G401.6 (cell line): ENCODE results near the gene CHFR.
"Not testable (repeated sequence)": the region's sequence is repeated elsewhere in the genome, so short reads cannot be mapped to it uniquely, and the experiment has no call there.

Source experiments
- FAIRE-seq: peaks from 2 replicates; lab custom pipeline; 2012; peaks lifted over from hg19 to GRCh38; lab: Jason Lieb, UNC

CHFR gene

GRCh38 chr12:132887513-132888351 is at the start of gene CHFR:
Gene CHFR, minus strand, starts transcription at chr12:132887605. Its CDS starts 277 bp downstream, at chr12:132887328.
- peak; percentile 89 for FAIRE-seq

- not testable (repeated sequence) for FAIRE-seq
Measured at GRCh38 chr12:132936921-132937320, 49.5 kb upstream of the CHFR start.

- FAIRE-seq: no peak
Measured at GRCh38 chr12:132936163-132936562, 48.8 kb upstream of the CHFR start.

GRCh38 chr12:132926415-132926833 is 39.0 kb upstream of the CHFR start:
- FAIRE-seq: no peak

GRCh38 chr12:132925597-132926414 is 38.4 kb upstream of the CHFR start:
- no peak for FAIRE-seq

- FAIRE-seq: no peak
Measured at GRCh38 chr12:132924356-132924755, 37.0 kb upstream of the CHFR start.

- no peak for FAIRE-seq
Measured at GRCh38 chr12:132923356-132923909, 36.0 kb upstream of the CHFR start.

GRCh38 chr12:132922676-132923075 is 35.3 kb upstream of the CHFR start:
- no peak for FAIRE-seq

GRCh38 chr12:132921685-132922084 is 34.3 kb upstream of the CHFR start:
- no peak for FAIRE-seq

GRCh38 chr12:132918680-132919079 is 31.3 kb upstream of the CHFR start:
- FAIRE-seq: no peak

GRCh38 chr12:132909030-132909368 is 21.6 kb upstream of the CHFR start:
- no peak for FAIRE-seq

- FAIRE-seq: peak; percentile 94
Measured at GRCh38 chr12:132908145-132909029, 21.0 kb upstream of the CHFR start.

GRCh38 chr12:132907789-132908144 is 20.4 kb upstream of the CHFR start:
- not testable (repeated sequence) for FAIRE-seq

GRCh38 chr12:132907216-132907615 is 19.8 kb upstream of the CHFR start:
- FAIRE-seq: no peak

- FAIRE-seq: no peak
Measured at GRCh38 chr12:132904718-132905328, 17.4 kb upstream of the CHFR start.

- no peak for FAIRE-seq
Measured at GRCh38 chr12:132899033-132899432, 11.6 kb upstream of the CHFR start.

- FAIRE-seq: no peak
Measured at GRCh38 chr12:132888852-132889251, 1.4 kb upstream of the CHFR start.

- no peak for FAIRE-seq
Measured at GRCh38 chr12:132886529-132887477, 602 bp downstream of the CHFR start.

- no peak for FAIRE-seq
Measured at GRCh38 chr12:132881818-132882217, 5.6 kb downstream of the CHFR start.

- not testable (repeated sequence) for FAIRE-seq
Measured at GRCh38 chr12:132874620-132875019, 12.8 kb downstream of the CHFR start.
